ENCODE data around the gene TMEM82.

TMEM82 gene

DNA sequence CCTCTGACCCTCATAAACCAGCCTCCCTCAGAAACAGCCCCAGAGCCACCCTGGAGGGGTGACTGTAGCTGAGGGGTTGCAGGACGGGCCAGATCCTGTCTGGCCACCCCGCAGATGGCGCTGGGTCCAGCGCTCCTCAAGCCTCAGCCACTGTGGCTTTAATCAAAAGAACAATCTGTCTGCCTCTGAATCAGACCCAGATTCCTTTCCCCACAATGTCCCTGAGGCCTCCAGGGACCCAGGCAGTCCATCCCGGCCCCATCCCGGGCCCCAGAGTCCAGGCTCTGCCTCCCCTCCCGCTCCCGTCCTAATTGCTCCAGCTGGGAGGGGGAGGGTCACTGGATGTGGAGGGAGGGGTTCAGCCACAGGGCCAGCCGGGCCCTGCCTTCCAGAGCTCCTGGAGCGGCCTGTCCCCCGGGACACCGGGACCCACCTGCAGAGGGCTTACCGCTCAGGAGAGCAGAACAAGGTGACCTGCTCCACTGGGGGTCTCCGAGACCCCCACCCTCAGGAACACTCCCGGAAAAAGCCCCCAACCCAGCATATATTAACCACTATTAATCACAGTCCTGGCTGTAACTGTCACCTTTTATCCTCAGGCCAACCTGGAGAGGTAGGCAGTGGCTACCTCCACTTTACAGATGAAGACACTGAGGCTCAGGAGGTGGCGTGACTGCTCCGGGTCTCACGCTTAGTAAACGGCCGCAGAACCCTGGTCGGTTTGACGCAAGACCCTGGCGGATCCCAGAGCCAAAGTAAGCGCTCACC, 15.5 kb downstream of the TMEM82 start:
- DNase-seq: no peak

DNA sequence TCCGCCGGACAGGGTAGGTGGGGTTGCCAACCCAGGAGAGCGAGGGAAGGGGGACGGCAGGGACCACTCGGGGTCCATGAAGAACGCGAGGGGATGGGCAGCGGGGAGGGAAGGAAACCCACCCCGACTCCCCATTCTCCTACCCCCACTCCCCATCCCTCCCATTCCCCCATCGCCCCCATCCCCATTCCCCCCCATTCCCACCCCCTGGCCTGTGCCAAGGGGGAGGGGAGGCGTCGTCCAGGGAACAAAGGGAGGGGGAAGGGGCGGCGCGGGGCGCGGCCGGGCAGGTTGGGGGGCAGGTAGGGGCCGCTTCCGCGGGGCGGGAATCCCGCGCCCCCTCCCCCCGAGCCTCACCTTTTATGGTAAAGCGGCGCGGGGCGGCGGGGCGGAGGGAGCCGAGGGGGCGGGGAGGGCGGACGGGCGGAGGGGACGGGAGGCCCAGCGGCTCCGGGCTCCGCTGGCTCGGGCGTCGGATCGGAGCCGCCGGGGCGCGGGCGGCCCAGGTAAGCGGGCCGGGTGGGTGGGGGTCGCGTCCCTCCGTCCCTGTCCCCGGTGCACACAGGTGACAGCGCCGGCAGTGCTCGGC, 16.1 kb downstream of the TMEM82 start, which contains the start of gene FBLIM1:
TSS of gene FBLIM1 (plus strand) at position 453 of the 589 bp plus-strand sequence. CDS start 6,189 bp downstream, outside the sequence.
- peak in 1 of 4 experiments; percentile 17 for DNase-seq

DNA sequence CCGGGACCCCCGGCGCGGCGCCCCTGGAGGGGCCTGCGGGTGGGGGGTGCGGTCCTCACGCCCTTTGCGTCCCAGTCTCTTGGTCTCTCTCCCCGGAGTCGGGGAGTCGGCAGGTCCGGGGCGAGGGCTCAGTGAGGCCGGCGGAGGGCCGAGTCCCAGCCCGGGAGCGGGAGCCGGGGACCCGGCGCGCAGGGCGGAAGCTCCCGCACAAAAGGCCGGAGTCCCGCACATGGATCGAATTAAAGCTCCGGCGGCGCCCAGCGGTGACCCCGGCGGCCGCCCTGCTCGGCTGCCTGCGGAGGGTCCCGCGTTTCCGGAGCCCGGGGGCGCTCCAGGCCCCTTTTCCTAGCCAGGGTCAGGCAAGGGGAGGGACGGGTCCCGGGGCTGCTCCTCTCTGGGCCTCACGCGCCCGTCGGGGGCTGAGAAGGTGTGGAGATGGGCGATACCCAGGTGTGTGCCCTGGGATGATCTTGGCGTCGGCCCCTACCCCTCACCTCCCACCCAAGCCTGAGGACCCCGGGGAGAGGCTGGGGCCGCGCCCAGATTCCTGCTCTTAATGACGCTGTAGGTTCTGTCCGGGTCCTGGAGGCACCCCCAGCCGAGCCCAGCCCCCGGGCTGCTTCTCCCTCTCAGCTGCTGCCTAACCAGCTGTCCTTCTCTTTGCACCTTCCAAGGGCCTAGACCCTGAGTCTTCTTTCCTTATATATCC, 16.8 kb downstream of the TMEM82 start:
- DNase-seq: no peak

- DNase-seq: no peak
These were observed 18.4 kb downstream of the TMEM82 start for GRCh38 chr1:15760520-15761211.

DNA sequence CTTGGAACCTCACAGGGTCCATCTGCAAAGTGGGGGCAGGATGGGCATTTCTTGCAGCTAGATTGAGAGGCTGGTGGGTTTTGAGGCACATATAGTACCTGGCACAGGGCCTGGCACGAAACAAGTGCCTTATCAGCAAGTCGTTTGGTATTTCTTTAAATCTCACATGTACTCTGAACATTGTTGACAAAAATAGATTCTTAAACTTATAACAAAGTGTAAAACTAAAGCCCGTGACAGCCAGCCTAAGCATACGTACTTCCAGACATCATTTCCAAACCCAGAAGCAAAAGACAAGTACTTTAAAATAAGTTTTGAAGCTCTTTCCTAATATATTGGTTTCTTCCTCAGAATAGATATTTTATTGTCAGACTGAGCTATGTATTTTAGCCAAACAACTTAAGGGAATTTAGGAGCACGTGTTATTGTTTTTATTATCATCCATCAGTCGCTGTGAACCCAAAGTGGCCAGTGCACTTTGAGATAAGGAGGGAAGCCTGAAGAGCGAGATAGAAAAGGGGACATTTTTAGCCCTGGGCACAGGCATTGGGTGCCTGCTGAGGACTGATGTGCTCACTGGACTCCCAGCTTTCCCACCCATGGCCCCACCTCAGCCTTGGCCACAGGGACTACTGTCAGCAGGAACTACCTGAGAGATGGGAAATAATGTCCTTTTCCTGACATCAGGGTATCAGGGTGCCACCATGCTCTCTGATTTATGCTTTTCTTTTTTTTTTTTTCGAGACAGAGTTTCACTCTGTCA, 19.2 kb downstream of the TMEM82 start:
- no peak for DNase-seq

DNA sequence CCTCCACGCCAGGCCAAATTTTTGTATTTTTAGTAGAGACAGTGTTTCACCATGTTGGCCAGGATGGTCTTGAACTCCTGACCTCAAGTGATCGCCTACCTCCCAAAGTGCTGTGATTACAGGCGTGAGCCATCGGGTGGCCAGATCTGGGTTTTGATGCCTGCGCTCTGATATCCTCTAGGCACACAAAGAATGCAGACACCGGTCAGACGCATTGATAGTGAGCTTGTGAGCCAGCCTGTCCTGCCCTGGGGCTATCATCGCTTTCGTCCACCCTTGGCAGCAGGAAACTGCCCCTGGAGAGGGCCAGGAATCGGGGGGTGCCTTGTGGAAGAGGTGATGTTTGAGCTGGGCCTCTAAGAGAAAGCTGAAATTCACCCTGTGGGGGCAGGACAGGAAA, 20.2 kb downstream of the TMEM82 start:
- DNase-seq: no peak

GRCh38 chr1:15764269-15764764, 22.0 kb downstream of the TMEM82 start:
- DNase-seq: no peak

- no peak for DNase-seq
These were observed 22.6 kb downstream of the TMEM82 start for GRCh38 chr1:15764890-15765289.

DNA sequence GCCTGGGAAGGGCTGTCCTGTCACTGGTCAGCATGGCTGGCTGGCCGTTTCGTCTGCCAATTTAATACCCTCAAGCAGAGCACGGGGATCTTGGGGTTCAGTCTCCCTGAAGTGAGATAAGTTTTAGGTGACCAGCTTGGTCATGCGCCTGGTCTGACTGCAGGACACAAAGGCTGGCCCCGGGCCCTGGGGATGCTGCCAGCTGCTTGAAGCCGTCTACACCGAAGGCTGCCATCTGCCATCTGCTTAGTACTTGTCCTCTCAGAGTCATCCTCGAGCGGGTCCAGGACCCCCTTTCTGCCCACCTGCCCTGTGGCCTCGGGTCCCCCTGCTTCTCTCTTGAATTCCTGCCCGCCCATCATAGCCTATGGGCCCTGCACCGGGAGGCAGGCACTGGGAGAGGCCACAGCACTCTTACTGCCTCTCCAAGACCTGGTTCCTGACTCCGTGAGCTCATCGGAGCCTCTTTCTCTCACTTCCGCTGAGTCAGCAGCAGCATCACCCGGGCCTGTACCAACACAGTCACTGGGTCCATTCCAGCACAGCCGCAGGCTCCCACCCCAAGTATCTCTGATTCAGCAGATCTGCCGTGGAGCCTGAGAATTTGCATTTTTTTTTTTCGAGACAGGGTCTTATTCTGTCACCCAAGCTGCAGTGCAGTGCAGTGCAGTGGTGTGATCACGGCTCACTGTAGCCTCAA, 23.3 kb downstream of the TMEM82 start:
- no peak for DNase-seq

GRCh38 chr1:15767941-15768340, 25.6 kb downstream of the TMEM82 start:
- no peak for DNase-seq

DNA sequence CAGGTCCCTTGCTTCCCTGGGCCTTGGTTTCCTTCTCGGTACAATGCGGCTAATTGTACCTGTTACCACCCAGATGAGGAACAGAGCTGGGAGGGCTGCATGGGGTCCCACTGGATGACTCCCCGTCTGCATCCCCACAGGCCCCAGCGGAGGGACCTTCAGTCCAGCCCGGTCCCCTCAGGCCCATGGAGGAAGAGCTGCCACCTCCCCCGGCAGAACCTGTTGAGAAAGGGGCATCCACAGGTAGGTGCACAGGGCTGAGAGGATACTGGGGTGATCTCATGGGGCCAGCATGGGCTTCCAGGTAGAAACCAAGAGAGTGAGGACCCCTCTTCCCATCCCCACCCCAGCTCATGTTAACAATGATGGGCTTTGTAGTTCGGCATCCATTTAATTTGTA, 26.1 kb downstream of the TMEM82 start:
- DNase-seq: no peak

DNA sequence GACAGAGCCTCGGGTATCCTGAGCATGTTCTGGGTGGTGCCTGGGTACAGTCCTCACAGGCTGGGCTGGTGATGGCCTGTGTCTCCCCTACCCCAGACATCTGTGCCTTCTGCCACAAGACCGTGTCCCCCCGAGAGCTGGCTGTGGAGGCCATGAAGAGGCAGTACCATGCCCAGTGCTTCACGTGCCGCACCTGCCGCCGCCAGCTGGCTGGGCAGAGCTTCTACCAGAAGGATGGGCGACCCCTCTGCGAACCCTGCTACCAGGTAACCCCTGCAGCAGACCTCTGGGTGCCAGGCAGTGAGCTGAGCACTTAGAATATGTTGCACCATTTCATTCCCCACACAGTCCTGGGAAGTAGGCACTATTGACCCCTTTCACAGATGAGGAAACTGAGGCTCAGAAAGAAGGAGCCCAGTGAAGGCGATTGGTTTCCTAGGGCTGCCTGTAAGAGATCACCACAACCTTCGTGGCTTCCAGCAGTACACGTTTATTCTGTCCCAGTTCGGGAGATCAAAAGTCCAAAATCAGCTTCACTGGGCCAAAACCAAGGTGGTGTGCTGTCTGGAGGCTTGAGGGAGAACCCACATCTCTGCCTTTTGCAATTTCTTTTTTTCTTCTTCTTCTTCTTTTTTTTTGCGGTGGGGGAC, 28.1 kb downstream of the TMEM82 start:
- DNase-seq: no peak

GRCh38 chr1:15771836-15772515, 29.7 kb downstream of the TMEM82 start:
- DNase-seq: no peak

DNA sequence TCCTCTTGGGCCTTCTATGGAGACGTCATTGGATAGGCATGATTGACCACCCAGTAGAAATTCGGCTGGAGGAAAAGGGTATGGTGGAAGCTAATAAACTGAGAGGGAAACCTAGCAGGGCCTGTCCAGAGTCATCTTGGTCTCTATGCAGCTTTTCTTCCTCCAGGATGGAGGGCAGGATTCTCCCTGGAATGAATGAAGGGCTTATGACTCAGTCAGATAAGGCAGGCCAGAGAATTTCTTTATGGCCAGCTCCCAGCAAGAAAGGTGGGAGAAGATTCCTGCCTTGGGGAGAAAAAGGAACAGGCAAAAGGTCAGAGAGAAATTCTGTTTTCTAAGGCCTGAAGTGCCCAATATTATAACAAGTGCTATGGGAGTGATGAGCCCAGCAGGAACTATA, 33.4 kb downstream of the TMEM82 start:
- no peak for DNase-seq

GRCh38 chr1:15777909-15778707, 35.8 kb downstream of the TMEM82 start:
- no peak for DNase-seq

GRCh38 chr1:15785683-15786082, 43.4 kb downstream of the TMEM82 start:
- DNase-seq: no peak

- no peak for DNase-seq
These were observed 44.3 kb downstream of the TMEM82 start for GRCh38 chr1:15786581-15786980.

- no peak for DNase-seq
These were observed 46.5 kb downstream of the TMEM82 start for GRCh38 chr1:15788624-15789301.

- no peak for DNase-seq
These were observed 53.8 kb downstream of the TMEM82 start for GRCh38 chr1:15796086-15796462.
